Body of pancreas (tissue), 4 donors: Measurements from ENCODE around the gene GKN2. TPM values are rescaled to one million over a fixed set of nuclear protein-coding genes. Genes with fewer than 3 reads are reported as not detected.

ENCODE experiments used
- ATAC-seq: fragments of 150-250 bp; one replicate; pipeline ENCODE4 v1.9.1; 2016
- DNase-seq, 4 donors: peaks; one replicate each; pipeline ENCODE4 v3.0.0-alpha.2; 2019
- H3K27ac ChIP-seq, 4 donors: fragments of 200-600 bp; sonication (generic); 1 replicate in 3 of 4; 2 replicates in 1 of 4; pipeline versions ENCODE4 v1.5.1 to v1.6.1; 2016 to 2019; ENCODE audit warnings: mild to moderate bottlenecking in 1 of 4, mixed read lengths in 1 of 4, moderate library complexity in 1 of 4
- H3K27me3 ChIP-seq, 2 donors: fragments of 200-600 bp; sonication (generic); one replicate each; pipeline ENCODE4 v1.6.0; 2016; ENCODE audit warnings: mild to moderate bottlenecking in 1 of 2
- H3K36me3 ChIP-seq, 2 donors: fragments of 200-600 bp; sonication (generic); replicated peaks in 1 of 2; 2 replicates each; pipeline ENCODE4 v1.5.1; 2016; ENCODE audit warnings: low read depth in 2 of 2; ENCODE audit not compliant: insufficient read depth in 1 of 2
- H3K4me1 ChIP-seq: fragments of 200-600 bp; sonication (generic); one replicate; pipeline ENCODE4 v1.6.0; 2016
- H3K4me3 ChIP-seq, 2 donors: fragments of 200-600 bp; sonication (generic); 1 replicate in 1 of 2; 2 replicates in 1 of 2; pipeline ENCODE4 v1.5.1; 2016 to 2019
- H3K9me3 ChIP-seq, 3 donors: fragments of 200-600 bp; sonication (generic); 1 replicate in 2 of 3; 2 replicates in 1 of 3; pipeline ENCODE4 v1.5.1; 2016
- CTCF ChIP-seq, 7 experiments: fragments of 450-650 bp in 4 of 7; fragments of 200-600 bp in 3 of 7; sonication (generic) in 3 of 7; IDR thresholded peaks; one replicate each; pipeline ENCODE4 v1.5.1; 2016 to 2019; ENCODE audit warnings: antibody characterized with exemption in 7 of 7
- POLR2A ChIP-seq, 3 donors: fragments of 450-650 bp; IDR thresholded peaks; one replicate each; pipeline ENCODE4 v1.6.1; 2016; ENCODE audit warnings: antibody characterized with exemption in 3 of 3, mild to moderate bottlenecking in 2 of 3
- WGBS, 2 donors: methylation state at CpG; one replicate each; pipeline ENCODE4 v1.1.5; 2017; 5-methylcytosine and 5-hydroxymethylcytosine counted together
- intact Hi-C: fragments of 100-400 bp; cut with DNase I; formaldehyde crosslinking; loops from one replicate; pipeline ENCODE4 v1.15.1; 2023
- total RNA-seq, 2 donors: library from RNA; depleted of rRNA; stranded (reverse); fragments of >200 nt; gene quantifications; one replicate each; pipeline ENCODE4 v1.1.0, GENCODE V29; 2016

Gene GKN2
- total RNA-seq, 2 donors from 2014 or later = not detected

GRCh38 chr2:68916226-68916625, 36.5 kb downstream of the GKN2 start:
- Histone ChIP-seq H3K36me3 (no peaks in the 10 kb centered on the region), H3K27ac (no peak overlapping the region), H3K9me3 (no peaks in the 10 kb centered on the region), H3K4me1 (peaks cover 16% of the 10 kb centered on the region), H3K4me3 (no peak overlapping the region), H3K27me3 (no peaks in the 10 kb centered on the region)
- no peak for ATAC-seq
- 6 to 8% methylated on average over 1 of the region's 1 CpG for WGBS, 2 donors
- intact Hi-C loops = no loop called here
- peak in 1 of 4 donors; percentile 19 for DNase-seq
- no peak for TF ChIP-seq POLR2A (IDR thresholded peaks at IDR 0.05)
- no peak for TF ChIP-seq CTCF (IDR thresholded peaks at IDR 0.05)

- ATAC-seq (no peak), DNase-seq (no peak)
- H3K4me3 ChIP-seq = no peak overlapping the region
- no peaks in the 10 kb centered on the region for H3K9me3 ChIP-seq
- WGBS, 2 donors = 96% methylated on average over 4 of the region's 4 CpGs
- no peaks in the 10 kb centered on the region for H3K27me3 ChIP-seq
- TF ChIP-seq CTCF (IDR thresholded peaks at IDR 0.05) (no peak), POLR2A (IDR thresholded peaks at IDR 0.05) (no peak)
- no peaks in the 10 kb centered on the region for H3K36me3 ChIP-seq
- H3K4me1 ChIP-seq = peaks cover 9% of the 10 kb centered on the region
- H3K27ac ChIP-seq = no peak overlapping the region
- intact Hi-C loops = no loop called here
Observed at GRCh38 chr2:68915393-68915792, 37.3 kb downstream of the GKN2 start.

DNA sequence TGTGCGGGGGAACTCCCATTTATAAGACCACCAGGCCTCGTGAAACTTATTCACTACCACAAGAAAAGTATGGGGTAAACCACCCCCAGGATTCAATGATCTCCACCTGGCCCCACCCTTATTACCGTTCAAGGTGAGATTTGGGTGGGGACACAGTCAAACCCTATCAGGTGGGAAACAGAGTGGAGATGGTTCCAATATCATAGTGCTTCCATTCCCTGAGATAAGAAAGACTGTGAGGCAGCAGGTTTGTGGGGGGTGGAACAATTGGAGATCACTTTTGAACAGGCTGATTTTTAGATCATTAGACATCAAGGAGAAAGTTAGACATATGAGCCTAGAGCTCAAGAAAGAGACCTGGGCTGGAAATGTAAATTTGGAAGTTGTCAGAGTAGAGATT, 39.3 kb downstream of the GKN2 start:
- ATAC-seq = no peak
- intact Hi-C loops = no loop called here

GRCh38 chr2:68912732-68913131, 40.0 kb downstream of the GKN2 start:
- WGBS, 2 donors = 31 to 32% methylated on average over 2 of the region's 2 CpGs
- H3K27me3 ChIP-seq = no peaks in the 10 kb centered on the region
- H3K36me3 ChIP-seq = no peaks in the 10 kb centered on the region
- intact Hi-C loops = no loop called here
- no peak for DNase-seq
- ATAC-seq = no peak
- H3K4me1 ChIP-seq = peaks cover 16% of the 10 kb centered on the region
- no peak overlapping the region for H3K27ac ChIP-seq
- TF ChIP-seq POLR2A (IDR thresholded peaks at IDR 0.05) = no peak
- TF ChIP-seq CTCF (IDR thresholded peaks at IDR 0.05) = no peak
- H3K9me3 ChIP-seq = no peaks in the 10 kb centered on the region
- no peak overlapping the region for H3K4me3 ChIP-seq

More for the DNA sequence above, 39.3 kb downstream of the GKN2 start:
- Histone ChIP-seq H3K4me3 (no peak overlapping the region), H3K27ac (no peak overlapping the region), H3K4me1 (peaks cover 10% of the 10 kb centered on the region), H3K9me3 (no peaks in the 10 kb centered on the region), H3K27me3 (no peaks in the 10 kb centered on the region), H3K36me3 (no peaks in the 10 kb centered on the region)
- no peak for TF ChIP-seq CTCF (IDR thresholded peaks at IDR 0.05)
- no peak for TF ChIP-seq POLR2A (IDR thresholded peaks at IDR 0.05)
- WGBS, 2 donors = 88 to 89% methylated on average over 3 of the region's 3 CpGs
- no peak for DNase-seq

DNA sequence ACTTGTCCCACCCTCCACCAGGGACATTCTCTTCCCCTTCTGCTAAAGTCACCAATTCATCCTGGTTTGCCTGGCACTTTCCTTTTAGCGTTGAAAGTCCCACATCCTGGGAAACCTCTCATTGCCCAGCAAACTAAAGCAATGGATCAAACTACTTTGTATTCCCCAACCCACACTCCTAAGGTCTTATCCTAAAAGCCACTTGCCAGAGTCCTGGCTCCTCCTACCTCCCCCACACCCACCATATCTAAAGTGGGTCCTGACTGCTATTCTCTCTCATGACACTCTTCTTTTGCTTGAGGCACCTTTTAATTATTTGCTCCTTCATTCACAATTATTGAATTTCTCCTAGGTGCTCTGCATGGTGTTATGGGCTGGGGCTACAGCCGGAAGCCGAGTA, 40.6 kb downstream of the GKN2 start:
- intact Hi-C loops = no loop called here
- no peaks in the 10 kb centered on the region for H3K27me3 ChIP-seq
- WGBS, 2 donors = 90 to 93% methylated on average over 3 of the region's 3 CpGs
- H3K4me1 ChIP-seq = peaks cover 16% of the 10 kb centered on the region
- H3K36me3 ChIP-seq = no peaks in the 10 kb centered on the region
- TF ChIP-seq POLR2A (IDR thresholded peaks at IDR 0.05) (no peak), CTCF (IDR thresholded peaks at IDR 0.05) (no peak)
- H3K9me3 ChIP-seq = no peaks in the 10 kb centered on the region
- no peak for ATAC-seq
- H3K4me3 ChIP-seq = no peak overlapping the region
- no peak overlapping the region for H3K27ac ChIP-seq
- no peak for DNase-seq
